HG03457 (cell line): ENCODE results near the gene NNMT.

ENCODE experiments used
- ATAC-seq: cut with Tn5 transposase; IDR thresholded peaks from one replicate; pipeline ENCODE4 v1.9.1; 2021; ENCODE audit warnings: moderate number of reproducible peaks; ENCODE audit not compliant: unreplicated experiment

Gene NNMT

DNA sequence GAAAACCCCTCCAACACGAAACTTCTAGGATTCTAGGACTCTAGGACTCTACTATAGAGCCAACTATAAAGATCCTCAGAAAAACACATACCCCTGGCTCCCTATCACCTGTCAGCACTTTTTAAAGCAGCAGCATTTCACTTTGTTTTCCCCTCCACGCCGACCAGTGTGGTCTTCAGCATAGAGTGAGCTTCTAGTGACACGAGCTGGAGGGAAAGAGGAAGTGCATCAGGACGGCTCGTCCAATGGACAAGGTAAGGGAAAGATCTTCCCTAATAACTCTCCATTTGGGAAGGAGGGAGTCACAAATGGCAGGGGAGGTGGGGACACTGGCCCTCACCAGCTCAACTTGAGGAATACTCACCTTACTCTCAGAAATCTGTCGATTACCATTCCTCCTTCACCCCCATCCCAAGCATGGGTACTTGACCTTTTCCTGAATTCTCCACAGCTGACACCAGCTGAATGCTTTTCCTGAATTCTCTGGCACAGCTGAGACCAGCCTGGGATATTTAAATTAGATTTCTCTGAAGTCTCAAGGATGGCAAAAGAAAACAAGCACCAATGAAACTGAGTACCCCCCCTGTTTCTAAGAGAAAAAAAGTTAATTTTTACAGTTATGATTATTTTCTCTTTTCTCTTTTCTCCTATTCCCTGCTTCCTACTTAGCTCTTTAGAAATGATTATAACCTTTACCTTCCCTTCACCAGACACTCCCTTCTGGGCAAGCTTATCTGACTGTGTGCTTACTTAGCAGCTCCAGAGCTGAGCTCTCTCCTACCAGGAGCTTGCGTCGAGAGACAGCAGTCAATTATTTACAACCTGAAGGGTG, 33.3 kb upstream of the NNMT start:
- ATAC-seq: no peak

DNA sequence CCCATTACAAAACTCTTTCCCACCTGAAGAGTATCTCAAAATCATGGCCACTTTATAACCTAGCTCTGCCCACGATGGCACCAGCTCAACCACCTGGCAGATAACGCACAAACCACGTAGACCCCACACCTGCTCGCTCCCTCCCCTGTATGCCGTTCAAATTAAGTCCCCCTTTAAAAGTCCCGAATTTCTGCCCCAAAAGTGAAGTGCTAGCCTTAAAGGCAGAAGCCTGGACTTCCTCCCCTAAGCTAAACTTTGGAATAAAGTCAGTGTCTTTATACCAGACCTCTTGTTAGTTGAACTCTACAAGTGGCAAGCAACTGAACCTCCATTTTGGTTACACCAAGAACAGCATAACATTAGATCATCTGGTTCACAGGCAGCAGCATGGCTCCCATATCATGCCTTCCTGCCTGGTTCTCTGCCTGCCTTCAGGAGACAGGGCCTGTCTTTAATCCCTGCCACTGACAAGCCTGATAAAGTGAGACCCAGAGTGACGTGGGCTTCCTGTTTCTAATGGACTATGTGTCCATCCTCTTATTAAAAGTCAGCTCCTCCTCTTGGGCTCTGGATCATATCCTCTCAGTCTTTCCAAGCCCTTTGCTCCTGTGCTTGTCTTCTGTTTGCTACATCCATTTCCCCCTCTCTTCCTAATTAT, 32.6 kb upstream of the NNMT start:
- no peak for ATAC-seq

DNA sequence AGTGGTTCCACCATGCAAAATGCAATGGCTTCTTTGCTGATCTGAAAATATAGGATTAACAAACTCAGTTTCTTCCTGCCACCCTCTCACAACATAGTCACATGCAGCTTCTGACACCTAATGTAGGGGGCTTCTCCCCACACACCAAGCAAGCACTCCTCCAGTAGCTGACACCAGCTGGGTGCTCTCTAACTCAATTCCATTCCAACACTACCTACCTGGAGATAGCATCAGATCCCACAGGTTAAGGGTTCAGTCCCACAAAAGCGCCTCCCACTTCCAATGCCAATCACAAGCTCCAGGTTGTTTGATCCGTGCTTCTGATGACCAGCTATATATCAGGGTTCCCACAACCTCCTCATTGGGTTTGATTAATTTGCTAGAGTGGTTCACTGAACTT, 31.8 kb upstream of the NNMT start:
- ATAC-seq: no peak

DNA sequence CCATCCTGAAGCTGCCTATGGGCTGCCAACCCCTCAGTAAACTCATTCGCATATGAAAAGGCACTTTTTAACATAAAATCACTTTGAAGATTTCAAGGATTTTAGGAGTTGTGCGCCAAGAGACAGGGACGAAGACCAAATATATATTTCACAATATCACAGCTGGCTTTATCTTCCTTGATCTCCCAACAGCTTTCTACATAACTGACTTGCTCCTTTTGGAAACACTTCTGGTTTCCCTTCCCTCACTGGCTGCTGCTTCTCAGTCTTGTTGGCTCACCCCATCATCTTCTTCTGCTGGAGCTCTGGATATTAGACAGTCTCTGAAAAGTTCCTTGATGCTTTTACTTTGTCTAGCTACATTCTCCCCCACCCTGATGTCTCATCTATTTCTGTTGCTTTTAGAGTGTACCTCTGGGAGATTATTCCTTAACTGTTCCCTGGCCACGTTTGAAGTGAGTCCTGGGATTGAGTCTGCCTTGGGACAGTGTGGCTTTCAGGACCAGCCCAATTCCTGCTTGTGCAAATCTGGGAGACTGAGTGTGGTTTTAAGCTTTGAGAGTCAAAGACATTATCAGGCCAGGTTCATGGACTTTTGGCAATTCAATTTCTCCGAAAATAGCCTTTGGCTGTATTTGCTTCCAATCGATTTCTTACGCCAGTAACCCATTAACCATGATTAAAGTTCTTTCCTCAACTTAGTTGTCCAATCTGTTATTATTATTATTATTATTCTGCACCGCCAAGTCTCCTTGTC, 30.9 kb upstream of the NNMT start:
- ATAC-seq: no peak

DNA sequence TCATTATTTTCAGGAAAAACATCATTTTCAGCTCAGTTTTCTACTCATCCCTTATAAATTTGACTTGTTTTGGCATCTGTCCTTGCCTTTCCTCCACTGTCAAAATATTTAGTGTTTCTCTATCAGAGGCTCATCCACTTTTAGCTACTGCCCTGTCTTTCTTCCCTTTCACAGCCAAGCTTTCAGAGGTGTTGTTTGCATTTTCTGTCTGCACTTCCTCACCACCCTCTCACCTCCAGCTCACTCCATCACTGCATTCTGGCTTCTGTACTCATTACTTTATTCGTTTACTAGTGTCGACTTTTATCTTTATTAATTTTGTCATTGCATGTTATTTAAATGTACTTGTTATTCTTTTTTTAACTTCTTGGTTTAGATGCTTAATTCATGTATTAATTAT, 26.7 kb upstream of the NNMT start:
- ATAC-seq: no peak

DNA sequence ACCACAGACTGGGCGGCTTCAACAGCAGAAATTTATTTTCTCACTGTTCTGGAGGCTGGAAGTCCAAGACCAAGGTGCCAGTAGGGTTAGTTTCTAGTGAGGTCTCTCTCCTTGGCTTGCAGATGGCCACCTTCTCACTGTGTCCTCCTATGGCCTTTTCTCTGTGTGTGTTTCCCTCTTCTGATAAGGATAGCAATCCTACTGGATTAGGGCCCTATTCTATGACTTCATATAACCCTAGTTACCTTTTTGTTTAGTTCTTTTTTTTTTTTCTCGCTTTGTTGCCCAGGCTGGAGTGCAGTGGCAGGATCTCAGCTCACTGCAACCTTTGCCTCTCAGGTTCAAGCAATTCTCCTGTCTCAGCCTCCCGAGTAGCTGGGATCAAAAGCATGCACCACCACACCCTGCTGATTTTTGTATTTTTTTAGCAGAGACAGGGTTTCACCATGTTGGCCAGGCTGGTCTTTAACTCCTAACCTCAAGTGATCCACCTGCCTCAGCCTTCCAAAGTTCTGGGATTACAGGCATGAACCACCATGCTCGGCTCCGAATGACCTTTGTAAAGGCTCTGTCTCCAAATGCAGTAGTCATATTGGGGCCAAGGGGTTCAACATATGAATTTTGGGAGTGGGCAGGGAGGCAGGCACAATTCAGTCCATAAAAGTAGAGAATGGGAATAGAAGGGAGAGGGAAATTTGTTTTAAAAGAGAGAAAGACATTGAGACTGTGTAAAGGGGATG, 25.5 kb upstream of the NNMT start:
- no peak for ATAC-seq

DNA sequence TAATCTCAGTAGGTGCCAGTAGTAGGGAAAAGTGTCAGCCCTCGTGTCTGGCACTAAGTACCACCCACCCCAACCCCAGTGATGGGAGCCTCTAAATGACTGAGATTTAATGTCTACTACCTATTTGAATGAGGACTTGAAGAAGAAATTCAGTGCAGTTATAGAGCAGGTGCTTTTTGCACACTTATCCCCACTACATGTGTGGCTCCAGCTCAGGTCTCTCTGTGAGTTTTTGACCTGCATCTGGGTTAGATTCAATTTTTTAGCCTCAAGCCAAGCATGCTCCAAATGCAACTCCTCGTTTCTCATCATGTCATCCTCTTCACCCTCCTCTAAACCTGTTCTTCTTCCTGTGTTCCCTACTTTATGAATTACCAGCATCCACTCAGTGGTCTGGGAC, 24.9 kb upstream of the NNMT start:
- no peak for ATAC-seq

DNA sequence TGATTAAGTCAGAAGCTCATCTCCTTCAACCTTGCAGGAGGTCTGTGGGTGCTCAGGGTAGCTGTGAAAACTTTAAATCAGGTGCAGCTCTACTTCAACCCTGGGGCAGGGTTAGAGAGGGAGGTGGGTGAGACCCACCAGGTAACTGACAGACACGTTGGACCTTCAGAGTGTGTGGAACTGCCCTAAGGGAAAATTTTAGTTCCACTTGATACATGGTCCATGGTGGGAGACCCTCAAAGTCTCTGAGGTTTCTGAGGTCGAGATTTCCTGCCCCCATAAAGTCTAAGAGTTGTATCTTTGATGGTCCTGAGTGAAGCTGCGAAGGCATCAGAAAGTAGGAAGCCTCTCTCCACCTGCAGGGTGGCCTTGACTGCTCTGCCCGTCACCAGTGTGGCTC, 23.9 kb upstream of the NNMT start:
- ATAC-seq: no peak

DNA sequence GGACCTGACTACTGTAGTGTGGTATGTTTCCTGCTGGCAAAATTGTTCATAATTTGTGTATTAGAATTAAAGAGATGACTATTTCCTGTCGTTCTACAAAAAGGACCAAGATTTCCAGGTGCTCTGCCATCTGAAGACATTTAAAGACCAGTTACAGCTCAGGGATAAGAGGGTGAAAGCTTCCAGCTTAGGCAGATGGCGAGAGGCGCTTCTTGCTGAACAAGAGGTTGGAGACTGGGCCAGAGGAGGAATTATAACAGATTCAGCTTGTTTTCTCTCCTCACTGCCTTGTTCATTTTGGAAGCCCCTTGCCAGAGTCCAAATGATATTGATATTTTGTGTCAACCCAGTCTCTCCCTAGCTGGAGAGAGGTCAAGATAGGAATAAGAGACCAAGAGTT, 23.1 kb upstream of the NNMT start:
- no peak for ATAC-seq

DNA sequence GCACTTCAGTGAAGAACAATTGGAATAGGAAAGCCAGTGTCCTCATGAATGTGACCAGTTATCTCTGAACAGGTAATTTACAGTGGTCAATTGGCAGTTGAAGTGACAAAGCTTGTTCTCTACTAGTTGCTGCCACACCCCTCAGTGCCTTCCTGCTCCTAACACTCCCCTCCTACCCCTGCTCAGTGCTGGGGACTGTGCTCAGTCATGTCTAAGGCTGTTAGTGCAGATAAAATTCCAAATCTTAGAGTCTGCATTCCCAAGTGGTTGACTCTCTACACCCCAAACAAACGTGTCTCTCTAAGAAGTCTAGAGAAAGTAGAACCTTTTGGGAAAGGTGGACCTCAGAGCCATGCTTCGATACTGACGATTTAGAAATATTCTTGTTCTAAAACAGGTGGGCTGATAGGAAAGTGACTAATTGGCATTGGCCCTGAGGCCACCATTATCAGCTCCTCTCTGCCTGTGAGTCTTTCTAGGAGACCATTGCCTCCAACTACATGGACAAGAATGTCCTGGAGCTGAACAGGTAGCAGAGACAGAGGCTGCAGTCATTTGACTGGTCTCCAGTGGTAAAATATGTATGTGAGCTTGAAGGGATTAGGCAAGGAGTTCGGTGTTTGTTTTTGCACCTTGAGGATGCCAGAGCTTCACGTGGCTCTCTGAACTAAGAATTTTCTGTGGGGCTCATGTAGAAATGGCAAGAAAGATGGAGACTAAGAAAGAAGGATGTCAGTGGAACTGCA, 22.1 kb upstream of the NNMT start:
- ATAC-seq: no peak

DNA sequence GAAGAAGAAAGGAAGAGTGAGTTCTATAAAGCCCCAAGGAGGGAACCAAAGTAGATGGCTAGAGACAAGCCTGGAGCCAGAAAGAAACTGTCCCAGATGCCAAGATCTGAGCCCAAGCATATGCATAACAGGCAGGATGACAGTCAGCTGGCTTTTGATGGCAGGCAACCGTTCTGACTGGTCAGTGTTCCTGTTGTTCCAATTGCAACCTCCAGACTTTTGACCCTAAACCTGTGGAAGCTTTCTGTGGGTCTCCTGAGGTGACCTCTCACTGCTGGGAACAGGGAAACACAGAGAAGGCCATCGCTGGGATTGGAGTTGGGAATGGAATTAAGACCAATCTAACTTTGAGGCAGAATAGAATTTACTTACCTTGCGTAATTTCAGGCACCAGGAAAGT, 21.6 kb upstream of the NNMT start:
- ATAC-seq: no peak

DNA sequence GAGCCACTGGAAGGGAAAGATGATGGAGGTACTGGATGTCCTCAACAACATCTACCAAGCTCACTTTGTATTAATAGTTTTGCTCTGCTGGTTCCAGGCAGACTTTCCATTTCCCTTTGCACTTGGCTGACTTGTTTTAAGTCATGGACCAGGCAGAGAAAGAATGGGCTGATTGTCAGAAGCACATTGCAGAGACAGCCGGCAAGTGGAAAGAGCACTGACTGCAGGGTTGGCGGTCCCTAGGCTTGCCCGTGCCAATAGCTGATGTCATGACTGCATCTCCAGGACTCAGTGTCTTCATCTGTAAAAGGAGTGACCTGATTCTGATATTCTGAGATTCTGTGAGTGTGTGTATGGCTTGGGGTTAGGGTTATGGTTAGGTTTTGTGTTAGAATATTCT, 20.9 kb upstream of the NNMT start:
- no peak for ATAC-seq

DNA sequence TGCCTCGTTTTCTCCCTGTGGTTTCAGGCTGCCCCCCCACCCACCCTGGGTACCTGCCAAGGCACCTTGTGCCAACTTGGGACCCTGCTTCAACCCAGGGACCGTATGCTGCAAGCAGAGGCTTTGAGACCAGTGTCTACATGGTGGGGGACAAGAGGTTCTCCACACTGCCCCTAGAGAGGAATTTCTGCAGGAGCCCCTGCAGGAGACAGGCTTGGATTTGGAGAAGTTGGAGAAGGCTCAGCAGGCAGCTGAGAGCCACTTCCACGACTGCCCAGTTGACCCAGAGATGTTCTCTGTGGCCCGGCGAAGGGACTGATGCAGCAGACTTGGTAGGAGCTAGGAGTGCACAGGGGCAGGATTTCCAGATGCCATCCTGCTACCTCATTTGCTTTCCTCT, 20.1 kb upstream of the NNMT start:
- ATAC-seq: no peak

DNA sequence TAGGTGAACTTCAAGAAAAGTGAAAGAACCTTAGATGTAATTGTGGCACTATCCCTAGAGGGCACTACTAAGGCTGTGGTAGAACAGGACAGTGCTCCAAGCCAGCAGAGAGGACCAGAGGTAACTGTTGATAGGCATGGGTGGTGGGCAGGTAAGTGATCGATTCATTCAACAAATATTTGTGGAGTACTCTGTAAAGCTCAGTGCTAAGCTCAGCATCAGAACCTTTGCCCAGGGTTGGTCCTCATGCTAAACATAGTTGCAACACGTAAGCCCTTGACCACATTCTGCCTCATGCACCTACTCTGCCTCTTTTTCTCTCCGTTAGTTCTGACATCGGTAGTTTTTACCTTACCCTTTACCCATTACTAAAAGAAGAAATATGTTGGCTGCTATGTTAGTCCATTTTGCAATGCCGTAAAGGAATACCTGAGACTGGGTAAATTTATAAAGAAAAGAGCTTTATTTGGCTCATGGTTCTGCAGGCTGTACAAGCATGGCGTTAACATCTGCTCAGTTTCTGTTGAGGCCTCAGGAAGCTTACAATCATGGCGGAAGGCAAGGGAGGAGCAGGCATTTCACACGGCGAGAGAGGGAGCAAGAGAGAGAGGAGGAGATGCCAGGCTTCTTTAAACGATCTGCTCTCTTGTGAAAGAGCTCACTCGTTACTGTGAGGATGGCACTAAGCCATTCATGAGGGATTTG, 18.4 kb upstream of the NNMT start:
- no peak for ATAC-seq

DNA sequence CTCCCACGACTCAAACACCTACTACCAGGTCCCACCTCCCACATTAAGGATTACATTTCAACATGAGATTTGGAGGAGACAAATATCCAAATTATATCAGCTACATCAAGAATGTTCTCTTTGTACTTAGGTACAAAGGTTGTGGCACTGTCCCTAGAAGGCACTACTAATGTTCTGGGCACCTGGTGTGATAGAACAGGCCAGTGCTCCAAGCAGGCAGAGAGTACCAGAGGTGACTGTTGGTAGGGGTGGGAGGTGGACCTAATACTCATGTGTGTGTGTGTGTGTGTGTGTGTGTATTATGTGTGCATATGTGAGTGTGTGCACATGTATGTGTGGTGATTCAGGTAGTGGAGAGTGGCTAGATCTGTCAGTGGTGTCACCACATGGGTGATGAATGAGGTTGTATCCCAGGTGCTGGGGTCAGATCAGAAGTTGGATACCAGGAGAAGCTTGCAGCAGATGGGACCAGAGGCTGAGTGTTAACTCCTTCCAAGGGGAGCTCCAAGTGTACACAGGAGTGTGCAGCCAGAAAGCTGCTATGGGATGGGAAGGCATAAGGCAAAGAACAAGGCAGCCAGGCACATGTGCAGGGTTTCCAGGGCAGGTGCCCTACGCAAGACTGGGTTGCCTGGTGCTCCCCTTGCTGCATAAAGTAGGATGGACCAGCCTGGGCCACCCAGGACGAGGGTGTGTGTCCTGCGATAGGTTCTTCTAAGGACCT, 17.7 kb upstream of the NNMT start:
- no peak for ATAC-seq

DNA sequence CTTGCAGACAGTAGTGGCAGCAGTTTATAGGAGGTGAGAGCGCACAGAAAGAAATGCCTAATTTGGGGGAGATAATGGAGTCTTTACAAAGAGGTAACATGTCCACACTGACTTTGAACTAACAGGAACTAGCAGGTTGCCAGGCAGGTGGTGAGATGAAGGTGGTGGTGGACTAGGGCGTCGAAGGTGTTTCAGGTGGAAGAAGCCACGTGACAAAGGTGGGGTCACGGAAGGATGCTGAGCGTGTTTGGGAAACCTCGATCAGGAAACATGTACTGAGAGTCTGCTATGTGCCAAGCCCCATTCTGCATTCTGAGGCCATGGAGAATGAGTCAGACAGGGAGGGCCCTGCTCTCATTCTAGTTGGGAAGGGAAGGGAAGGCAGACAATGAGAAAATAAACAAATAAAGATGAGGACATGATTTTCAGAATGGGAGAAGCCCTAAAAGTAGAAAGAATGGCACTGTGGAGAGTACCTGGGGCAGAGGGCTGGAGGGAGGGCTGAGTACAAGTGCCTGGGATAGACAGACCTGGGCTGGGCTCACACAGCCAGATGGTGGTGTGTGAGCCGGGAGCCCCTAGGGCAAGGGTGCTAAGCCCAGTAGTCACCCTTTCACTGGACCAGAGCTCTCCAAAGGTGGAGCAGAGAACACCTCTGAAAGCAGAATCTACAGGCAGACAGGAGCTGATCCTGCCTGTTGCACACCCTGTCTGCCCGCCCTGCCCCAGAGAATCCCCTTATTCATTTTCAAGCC, 16.2 kb upstream of the NNMT start:
- ATAC-seq: no peak

DNA sequence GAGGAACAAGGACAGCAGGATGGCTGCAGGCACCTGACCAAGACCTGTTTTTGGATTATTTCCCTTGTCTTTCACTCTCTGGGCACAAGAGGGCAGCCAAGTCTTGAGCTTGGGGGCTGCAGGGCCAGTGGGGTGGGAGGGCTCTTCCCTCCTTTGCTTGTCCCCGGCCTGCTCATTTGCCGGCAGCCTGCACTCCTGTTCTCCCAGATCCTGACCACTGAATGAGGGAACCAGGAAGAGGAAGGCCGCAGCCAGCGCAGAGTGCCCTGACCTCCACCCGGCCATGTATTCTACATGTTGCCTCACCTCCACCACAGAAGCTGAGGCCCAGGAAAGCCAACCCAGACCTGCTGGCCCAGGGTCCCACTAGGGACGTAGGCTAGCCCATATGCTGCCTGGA, 15.5 kb upstream of the NNMT start:
- no peak for ATAC-seq

DNA sequence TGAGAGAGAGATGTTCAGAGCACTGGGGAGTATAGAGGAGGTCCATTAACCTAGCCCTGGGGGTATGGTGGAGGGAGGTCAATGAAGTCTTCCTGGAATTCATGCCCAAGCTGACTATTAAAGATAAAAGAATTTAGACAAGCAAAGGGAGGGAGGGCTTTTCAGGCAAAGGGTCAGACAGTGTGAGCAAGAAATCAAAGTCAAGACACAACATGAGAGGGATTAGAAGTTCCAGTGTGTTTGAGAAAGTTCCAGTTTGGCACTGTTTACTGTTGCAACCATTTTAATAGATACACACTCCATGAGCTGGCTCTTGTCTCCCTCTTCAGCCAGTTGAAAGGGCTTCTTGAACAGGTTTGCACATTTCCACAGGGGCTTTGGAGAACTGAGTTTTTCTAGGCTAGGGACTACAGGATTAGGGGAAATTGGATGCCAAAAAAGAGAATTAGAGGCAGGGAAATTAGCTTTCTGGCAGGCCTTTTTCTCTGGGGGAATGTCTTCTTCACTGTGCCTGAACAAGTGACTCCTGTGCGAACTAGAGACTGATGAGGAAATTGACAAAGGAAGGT, 14.7 kb upstream of the NNMT start:
- no peak for ATAC-seq
